Stimulated activated CD8-positive, alpha-beta memory T cell treated with anti-CD3 and anti-CD28 coated beads, Interleukin-15, amount 100 ng/mL, for 24 hours (primary cell): ENCODE results near the gene DDX51.
"Not testable (repeated sequence)": the region's sequence is repeated elsewhere in the genome, so short reads cannot be mapped to it uniquely, and the experiment has no call there.

Experiments used
- DNase-seq: peaks from one replicate; pipeline ENCODE4 v3.0.0-alpha.2; 2020; ENCODE audit warnings: low read depth

The DDX51 gene

GRCh38 chr12:132116709-132117557 is 27.2 kb downstream of the DDX51 start:
- no peak for DNase-seq

GRCh38 chr12:132115500-132115899 is 28.6 kb downstream of the DDX51 start:
- DNase-seq, result no peak

- DNase-seq, result no peak
Observed at GRCh38 chr12:132114667-132115066, 29.5 kb downstream of the DDX51 start.

- no peak for DNase-seq
Observed at GRCh38 chr12:132111654-132112304, 32.3 kb downstream of the DDX51 start.

GRCh38 chr12:132110677-132111076 is 33.4 kb downstream of the DDX51 start:
- DNase-seq, result no peak

GRCh38 chr12:132109741-132110140 is 34.4 kb downstream of the DDX51 start:
- no peak for DNase-seq

- no peak for DNase-seq
Observed at GRCh38 chr12:132108211-132108832, 35.8 kb downstream of the DDX51 start.

GRCh38 chr12:132106921-132107320 is 37.2 kb downstream of the DDX51 start:
- DNase-seq, result no peak

- no peak for DNase-seq
Observed at GRCh38 chr12:132105467-132105866, 38.7 kb downstream of the DDX51 start.

GRCh38 chr12:132103542-132104308 is 40.4 kb downstream of the DDX51 start:
- no peak for DNase-seq

GRCh38 chr12:132103072-132103471 is 41.0 kb downstream of the DDX51 start:
- DNase-seq, result not testable (repeated sequence)

- DNase-seq, result no peak
Observed at GRCh38 chr12:132102297-132102696, 41.8 kb downstream of the DDX51 start.

- DNase-seq, result no peak
Observed at GRCh38 chr12:132100306-132101065, 43.6 kb downstream of the DDX51 start.

- DNase-seq, result no peak
Observed at GRCh38 chr12:132099739-132100138, 44.4 kb downstream of the DDX51 start.

- DNase-seq, result no peak
Observed at GRCh38 chr12:132095520-132096409, 48.4 kb downstream of the DDX51 start.

- no peak for DNase-seq
Observed at GRCh38 chr12:132094269-132094891, 49.7 kb downstream of the DDX51 start.

GRCh38 chr12:132089407-132089910 is 54.7 kb downstream of the DDX51 start:
- DNase-seq, result no peak
